ENCODE data around the gene NT5DC3.

NT5DC3 gene

DNA sequence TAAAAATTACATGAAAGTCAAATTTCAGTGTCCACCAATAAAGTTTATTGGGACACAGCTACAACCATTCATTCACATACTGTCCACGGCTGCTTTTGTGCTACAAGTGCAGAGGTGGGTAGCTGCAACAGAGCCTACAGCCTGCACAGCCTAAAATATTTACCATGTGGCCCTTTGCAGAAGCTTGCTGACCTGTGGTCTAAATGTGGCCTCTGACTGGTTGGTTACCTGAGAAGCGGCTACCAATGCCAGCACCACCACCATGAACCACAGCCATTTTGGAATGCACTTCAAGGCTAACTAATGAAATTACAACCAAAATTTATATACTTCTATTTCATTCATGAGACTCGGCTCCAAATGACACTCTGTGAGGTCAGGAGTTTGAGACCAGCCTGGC lies 58.6 kb downstream of the NT5DC3 start:
- DNase-seq (ENCODE audit: insufficient read length, low spot score) (no peak), FAIRE-seq (no peak)
- TF ChIP-seq POLR2A (IDR thresholded peaks at IDR 0.05; ENCODE audit: low read depth, low read length): no peak

DNA sequence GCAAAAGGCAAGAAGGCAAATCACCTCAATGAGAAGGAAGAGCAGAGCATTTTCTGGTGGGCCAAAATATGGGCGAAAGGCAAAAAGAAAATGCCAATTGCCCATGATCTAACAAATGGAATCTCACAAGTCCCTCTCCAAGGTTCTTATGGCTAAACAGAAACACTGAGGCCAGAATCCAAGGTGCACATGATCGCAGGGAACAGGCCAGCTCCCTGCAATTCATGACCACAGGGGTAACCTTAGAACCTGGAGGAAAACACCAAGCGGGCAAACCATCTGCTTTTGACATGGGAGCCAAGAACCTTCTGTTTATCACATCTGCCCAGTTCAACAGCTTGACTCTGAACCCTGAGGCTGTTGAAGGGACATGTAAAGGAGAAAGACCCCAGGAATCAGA lies 60.0 kb downstream of the NT5DC3 start:
- no peak for DNase-seq (ENCODE audit: insufficient read length, low spot score)
- TF ChIP-seq POLR2A (IDR thresholded peaks at IDR 0.05; ENCODE audit: low read depth, low read length): no peak
- FAIRE-seq: no peak

DNA sequence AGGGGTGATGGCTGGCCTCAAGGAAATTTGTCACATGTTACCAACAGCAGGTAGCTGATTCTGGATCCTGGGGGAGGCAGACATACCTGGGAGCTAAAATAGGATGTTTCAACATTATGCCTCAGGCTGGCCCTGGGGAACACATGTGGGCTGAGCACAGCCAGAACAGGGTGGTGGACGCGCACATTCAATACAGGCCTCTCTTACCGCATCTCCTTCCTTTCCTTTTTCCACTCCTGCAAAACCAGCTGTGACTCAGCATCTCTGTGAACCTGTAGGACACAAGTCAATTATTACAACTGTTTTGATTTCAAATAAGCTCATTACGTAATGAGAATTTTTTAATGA lies 61.0 kb downstream of the NT5DC3 start:
- FAIRE-seq: no peak
- TF ChIP-seq POLR2A (IDR thresholded peaks at IDR 0.05; ENCODE audit: low read depth, low read length): no peak
- DNase-seq (ENCODE audit: insufficient read length, low spot score): no peak

DNA sequence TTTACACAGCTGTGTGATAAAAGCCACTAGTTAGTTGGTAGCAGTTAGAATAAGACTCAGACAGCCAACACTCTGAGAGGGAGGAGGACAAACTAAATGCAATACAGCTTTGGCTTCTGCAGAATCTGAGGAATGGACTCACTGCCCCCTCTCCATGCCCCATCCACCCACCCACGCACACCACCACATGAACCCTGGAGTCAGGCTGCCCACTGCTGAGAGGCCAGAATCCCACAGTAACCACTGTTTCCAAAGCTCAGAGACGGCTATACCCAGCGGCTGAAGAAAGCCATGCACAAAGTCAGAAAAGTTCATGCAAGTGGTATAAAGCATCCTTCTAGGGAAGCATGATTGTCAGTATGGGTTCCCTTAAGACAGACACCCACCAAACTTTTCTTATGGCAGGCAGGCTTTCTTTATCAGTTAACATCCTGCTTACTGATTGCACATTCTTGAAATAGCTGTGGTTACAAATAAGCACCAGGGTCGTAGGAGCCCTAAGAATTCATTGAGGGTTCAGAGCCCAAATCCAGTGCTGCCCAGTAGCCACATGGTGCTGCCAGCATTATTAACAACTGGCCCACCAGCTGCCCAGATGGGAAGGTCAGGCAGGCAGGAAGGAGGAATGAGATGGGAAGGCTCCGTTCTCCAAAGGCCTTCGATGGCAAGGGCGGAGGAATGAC lies 61.5 kb downstream of the NT5DC3 start:
- FAIRE-seq (no peak), DNase-seq (ENCODE audit: insufficient read length, low spot score) (peak; percentile 42)
- TF ChIP-seq POLR2A (IDR thresholded peaks at IDR 0.05; ENCODE audit: low read depth, low read length): no peak

DNA sequence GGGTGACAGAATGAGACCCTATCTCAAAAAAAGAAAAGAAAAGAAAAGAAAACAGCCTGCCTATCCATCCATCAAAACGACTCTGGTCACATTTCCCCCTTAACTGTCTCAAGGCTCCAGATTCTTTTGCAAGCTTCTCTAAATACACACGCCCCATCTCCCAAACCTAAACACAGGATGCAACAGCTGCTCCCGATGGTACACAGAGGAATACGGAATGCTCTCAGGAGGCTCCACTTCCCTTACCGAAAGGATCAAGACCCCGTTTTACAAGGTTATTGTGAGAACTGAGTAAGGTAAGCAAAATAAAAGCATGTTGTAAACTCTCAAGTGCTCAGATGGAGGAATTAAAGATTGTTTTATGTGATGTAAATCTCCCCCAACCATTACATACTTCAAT lies 62.3 kb downstream of the NT5DC3 start:
- FAIRE-seq: no peak
- no peak for TF ChIP-seq POLR2A (IDR thresholded peaks at IDR 0.05; ENCODE audit: low read depth, low read length)
- DNase-seq (ENCODE audit: insufficient read length, low spot score): no peak

DNA sequence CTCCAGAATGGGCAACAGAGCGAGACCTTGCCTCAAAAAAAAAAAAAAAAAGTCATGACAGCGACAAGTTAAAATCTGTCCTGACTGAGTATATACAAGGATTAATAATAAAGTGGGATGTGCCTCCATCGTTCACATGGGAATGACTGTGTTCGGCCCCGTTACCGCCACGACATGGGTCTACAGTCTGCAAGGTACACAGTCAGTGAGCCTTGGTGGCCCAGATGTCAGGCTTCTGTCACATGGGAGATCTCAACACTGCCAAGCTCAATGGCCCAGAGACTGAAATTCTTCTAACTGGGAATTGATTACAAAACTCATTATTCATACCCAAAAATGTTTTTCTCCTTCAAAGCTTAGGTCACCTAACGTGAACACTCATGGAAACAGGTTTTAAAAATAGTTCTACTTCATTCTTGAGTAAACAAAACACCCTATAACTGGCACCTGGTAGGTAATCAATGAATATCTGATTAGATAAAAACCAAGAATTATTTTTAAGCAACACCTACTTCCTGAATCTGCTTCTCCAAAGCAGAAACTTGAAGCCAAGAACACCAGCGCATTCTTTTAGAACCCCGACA lies 66.0 kb downstream of the NT5DC3 start:
- no peak for FAIRE-seq
- TF ChIP-seq POLR2A (IDR thresholded peaks at IDR 0.05; ENCODE audit: low read depth, low read length): no peak
- DNase-seq (ENCODE audit: insufficient read length, low spot score): no peak

DNA sequence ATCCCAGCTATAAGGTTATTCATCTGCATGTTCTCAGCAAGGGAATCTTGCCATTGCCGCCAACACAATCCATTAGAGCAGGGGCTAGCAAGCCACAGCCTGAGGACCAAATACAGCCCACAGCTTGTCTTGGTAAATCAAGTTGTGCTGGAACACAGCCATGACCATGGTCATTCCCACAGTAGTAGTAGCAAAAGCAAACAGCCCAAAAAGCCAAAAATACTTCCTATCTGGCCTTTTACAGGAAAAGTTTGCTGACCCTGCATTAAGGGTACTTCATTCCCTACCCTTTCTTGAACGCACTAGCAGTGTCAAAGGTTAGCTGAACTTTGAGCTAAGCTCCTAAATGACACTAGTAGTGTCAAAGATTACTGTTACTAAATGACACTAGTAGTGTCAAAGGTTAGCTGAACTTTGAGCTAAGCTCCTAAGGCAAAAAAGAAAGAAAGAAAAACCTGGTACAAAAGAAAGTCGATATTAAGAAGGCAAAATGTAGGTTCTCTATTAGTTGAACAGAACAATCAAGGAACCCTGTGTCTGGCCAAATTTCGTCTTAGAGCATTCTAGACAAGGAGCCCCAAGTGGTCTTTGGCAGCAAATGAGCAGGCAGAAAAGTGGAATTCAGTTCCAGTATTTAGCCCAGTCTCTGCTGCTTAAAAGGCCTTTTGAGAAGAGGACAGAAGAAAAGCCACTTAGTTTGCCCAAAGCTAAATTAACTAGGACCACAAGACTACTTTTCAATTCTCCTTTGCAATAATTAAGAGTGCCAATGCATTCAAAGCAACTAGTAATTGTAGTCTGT lies 67.7 kb downstream of the NT5DC3 start:
- no peak for DNase-seq (ENCODE audit: insufficient read length, low spot score)
- TF ChIP-seq POLR2A (IDR thresholded peaks at IDR 0.05; ENCODE audit: low read depth, low read length): no peak
- FAIRE-seq: no peak

DNA sequence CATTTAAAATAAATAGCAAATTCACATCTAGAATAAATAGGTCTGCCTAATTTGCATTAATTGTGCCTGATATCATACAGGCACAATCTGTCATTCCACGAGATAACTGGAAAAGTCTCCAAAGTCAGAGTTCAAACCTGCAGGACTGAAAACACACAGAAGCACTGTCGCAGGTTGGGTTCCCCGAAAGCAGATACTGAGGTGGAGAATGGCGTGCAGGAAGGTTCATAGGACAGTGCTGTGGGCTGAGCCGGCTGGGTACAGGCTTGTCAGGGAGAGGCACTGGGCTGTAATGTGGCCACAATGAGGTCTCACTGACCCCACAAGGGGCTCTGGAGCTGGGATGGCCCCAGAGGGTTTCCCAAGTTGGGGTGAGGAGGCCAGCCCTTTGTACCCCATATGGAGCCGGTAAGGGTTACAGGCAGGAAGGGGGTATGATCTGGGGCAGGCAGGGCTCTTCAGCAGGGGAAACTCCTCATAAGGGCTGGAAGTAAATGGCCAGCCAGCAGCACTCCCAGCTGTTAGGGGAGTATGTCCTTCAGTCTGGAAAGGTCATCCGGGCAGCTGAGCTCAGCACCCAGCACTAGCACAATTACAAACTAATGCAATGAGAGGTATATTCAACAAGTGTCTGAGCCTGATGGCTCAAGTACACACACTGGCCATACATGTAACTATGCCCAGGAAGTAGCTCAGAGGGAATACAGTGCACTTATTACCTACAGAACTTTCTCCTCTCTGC lies 68.5 kb downstream of the NT5DC3 start:
- FAIRE-seq (no peak), DNase-seq (ENCODE audit: insufficient read length, low spot score) (no peak)
- no peak for TF ChIP-seq POLR2A (IDR thresholded peaks at IDR 0.05; ENCODE audit: low read depth, low read length)

DNA sequence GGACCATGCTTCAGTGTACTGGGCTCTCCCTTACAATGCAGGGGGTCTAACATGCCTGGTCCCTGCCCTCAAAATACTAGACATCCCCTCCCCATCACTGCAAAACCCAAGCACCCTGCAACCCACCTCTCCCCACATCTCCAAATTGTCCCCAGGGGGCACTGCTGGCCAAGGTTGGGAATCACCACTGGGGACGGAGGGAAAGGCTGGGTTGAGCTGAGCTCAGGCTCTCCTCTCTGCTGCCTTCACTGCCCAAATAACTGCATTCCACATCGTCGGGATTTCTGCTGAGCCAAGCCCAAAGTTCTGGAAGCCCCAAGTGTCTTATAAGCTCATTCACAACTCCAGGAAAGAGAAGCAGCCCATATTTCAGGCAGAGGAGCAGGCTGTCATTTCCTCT lies 69.6 kb downstream of the NT5DC3 start:
- no peak for TF ChIP-seq POLR2A (IDR thresholded peaks at IDR 0.05; ENCODE audit: low read depth, low read length)
- DNase-seq (ENCODE audit: insufficient read length, low spot score) (no peak), FAIRE-seq (no peak)

DNA sequence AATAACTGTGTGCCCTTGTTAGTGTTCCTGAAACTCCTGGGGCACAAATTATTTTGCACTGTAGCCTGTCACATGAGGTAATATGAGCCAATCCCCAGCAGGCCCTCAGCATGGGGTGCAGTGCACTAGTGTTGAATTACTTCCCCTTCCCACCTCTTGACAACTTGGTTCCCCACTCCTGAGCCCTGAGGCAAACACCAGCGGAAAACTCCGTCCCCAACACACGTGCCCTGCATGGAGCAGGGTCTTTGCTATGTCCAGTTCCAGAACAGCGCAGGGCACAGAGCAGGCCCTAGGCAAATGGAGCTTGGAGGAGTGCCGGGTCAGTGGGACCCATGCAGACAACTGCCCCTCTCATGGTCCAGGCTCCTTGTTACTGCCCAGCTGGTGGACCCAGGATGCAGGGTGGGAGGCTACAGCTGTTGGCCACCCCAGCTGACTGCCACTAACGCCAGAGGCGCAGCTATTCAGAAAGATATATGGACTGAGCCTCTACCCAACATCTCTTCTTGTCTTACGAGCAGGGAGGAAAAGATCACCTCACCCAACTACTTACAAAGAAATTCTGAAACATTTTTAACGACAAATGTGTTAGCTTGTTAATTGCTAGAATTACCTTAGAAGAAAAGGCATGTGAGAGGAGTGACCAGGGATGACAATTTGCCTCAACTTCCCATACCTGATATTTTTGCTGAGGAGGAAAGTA lies 71.6 kb downstream of the NT5DC3 start:
- DNase-seq (ENCODE audit: insufficient read length, low spot score): no peak

DNA sequence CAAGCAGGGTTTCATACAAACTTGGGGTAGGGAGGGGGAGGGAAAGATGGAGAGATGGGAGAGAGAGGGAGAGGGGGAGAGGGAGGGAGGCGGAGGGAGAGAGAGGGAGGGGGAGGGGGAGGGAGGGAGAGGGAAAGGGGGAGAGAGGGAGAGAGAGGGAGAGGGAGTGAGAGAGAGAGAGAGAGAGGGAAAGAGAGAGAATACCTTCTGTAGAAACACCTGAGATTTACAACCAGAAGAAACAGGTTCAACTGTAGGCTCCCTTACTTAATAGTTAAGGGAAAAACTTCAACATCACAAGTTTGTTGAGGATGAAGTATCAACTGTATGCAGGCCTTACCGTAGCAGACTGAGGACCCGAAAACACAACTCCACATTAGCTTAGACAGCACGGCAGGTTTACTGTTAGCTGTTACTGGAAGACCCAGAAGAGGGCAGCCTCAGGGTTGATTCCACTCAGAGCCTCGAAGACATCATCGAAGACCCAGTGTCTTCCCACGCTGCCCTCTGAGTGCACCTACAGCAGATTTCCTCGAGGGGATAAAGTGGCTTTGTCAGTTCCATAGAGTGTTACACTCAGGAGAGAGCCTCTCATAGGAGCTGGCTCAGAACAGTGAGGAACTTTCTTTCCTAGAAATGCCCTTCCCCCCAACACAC lies 72.4 kb downstream of the NT5DC3 start:
- no peak for TF ChIP-seq POLR2A (IDR thresholded peaks at IDR 0.05; ENCODE audit: low read depth, low read length)
- no peak for FAIRE-seq
- DNase-seq (ENCODE audit: insufficient read length, low spot score): no peak

More for the DNA sequence above, 71.6 kb downstream of the NT5DC3 start:
- no peak for TF ChIP-seq POLR2A (IDR thresholded peaks at IDR 0.05; ENCODE audit: low read depth, low read length)
- FAIRE-seq: no peak

DNA sequence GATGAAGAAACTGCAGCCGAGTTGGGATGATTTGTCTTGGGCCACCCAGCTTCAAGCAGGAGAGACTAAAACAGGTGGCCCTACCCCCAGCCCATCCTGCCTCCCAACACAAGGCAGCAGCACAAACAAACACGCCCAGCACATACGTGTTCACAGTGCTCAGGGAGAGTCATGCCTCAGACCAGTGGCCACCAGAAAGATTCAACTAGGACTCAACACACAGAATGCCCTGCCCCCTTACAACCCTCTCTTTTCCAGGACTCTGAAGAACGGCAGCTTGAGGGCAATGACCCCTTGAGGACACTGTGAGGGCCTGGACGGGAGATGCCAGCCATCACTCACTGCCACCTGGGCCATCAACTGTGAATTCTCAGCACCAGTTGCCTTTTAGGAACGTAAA lies 75.0 kb downstream of the NT5DC3 start:
- DNase-seq (ENCODE audit: insufficient read length, low spot score): no peak
- no peak for TF ChIP-seq POLR2A (IDR thresholded peaks at IDR 0.05; ENCODE audit: low read depth, low read length)
- no peak for FAIRE-seq

DNA sequence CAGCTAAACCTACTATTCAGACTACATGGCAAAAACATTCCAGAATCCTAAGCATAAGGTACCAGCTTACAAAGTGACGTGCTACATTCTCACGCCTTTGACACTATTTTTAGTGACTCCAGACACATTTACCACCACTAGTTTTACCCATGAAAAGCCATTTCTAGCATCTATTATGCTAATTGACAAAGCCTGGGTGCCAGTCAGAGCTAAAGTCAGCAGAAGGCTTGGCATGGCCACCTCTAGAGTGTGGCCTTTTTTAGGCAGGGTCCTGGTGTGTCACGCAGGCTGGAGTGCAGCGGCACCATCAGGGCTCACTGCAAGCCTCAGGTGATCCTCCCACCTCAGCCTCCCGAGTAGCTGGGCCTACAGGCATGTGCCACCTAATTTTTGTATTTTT lies 75.7 kb downstream of the NT5DC3 start:
- DNase-seq (ENCODE audit: insufficient read length, low spot score) (no peak), FAIRE-seq (no peak)
- no peak for TF ChIP-seq POLR2A (IDR thresholded peaks at IDR 0.05; ENCODE audit: low read depth, low read length)

Data from H54 (cell line).